Ecto neural progenitor cell (in vitro differentiated cells): ENCODE data around the gene TOMM22.

ENCODE experiments used
- DNase-seq: peaks from one replicate; pipeline ENCODE4 v3.0.0-alpha.2; 2018; ENCODE audit warnings: low spot score

Gene TOMM22

DNA sequence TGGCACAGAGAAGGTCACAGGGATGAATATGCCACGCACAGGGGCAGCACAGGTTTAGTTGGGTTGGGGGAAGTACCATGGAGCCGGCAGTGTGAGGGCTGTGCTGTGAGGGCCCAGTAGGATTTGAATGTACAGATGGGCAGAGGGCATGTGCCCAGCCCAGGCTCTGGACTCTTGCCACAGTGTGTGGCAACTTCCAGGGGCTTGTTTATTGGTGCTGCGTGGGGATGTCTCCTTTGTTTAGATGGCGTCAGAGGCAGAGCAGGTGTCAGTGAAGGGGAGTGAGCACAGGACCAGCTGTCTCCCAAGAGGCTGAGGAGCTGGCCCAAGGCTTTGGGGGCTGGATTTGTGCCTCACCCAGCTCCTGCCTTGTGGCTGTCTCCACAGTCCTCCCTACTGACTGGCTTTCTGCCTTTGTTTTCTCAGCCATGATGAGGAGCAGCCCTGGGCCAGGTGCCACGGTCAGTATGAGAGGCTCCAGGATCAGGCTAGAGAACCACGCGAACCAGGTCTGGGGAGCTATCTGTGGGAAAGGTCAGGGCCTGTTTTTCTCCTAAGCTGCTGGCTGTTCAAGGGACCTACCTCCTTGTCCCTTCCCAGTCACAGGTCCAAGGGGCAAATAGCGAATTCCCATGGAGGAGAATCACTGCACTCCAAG is 52.1 kb downstream of the TOMM22 start:
- DNase-seq = no peak

- DNase-seq = no peak
These were observed 52.8 kb downstream of the TOMM22 start for GRCh38 chr22:38734421-38735100.
